Thyroid gland (tissue), 4 donors: ENCODE data around the gene PCYT1B.

Experiments used
- CTCF ChIP-seq, 6 experiments: fragments of 200-600 bp in 3 of 6; fragments of 450-650 bp in 3 of 6; sonication (generic) in 3 of 6; IDR thresholded peaks; one replicate each; pipeline ENCODE4 v1.5.1; 2016 to 2019; ENCODE audit warnings: antibody characterized with exemption in 6 of 6, mild to moderate bottlenecking in 2 of 6, inconsistent platforms in 1 of 6, moderate library complexity in 1 of 6
- POLR2A ChIP-seq, 2 donors: fragments of 450-650 bp; IDR thresholded peaks; one replicate each; pipeline ENCODE4 v1.6.1; 2017; ENCODE audit warnings: antibody characterized with exemption in 2 of 2, mild to moderate bottlenecking in 2 of 2, moderate library complexity in 1 of 2

DNA sequence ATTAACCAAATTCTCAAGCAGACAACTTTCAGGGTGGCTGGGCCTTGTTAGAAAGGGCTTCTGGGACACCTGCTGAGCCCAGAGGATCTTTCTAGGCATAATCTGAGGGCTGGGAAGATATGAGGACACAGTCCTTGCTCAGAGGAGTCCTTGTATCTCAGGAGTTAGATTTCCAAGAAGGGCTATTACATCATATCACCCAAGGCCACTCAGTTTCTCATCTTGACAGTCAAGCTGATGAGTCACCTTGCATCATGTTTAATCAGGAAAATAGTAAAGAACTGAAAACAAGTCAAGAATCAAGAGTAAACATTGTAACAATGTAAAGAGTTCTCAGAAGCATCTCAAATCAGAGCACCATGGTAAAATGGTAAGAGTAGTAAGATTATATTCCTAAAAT lies 4.0 kb downstream of the PCYT1B start:
- TF ChIP-seq POLR2A (IDR thresholded peaks at IDR 0.05) (no peak), CTCF (IDR thresholded peaks at IDR 0.05) (no peak)
